T-helper 22 cell (primary cell): Measurements from ENCODE around the gene GAGE12C.
"Not testable (repeated sequence)": the region's sequence is repeated elsewhere in the genome, so short reads cannot be mapped to it uniquely, and the experiment has no call there.

Source experiments
- DNase-seq: peaks from one replicate; pipeline ENCODE4 v3.0.0-alpha.2; 2020; ENCODE audit warnings: low read depth

The GAGE12C gene, protein sequence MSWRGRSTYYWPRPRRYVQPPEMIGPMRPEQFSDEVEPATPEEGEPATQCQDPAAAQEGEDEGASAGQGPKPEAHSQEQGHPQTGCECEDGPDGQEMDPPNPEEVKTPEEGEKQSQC

DNA sequence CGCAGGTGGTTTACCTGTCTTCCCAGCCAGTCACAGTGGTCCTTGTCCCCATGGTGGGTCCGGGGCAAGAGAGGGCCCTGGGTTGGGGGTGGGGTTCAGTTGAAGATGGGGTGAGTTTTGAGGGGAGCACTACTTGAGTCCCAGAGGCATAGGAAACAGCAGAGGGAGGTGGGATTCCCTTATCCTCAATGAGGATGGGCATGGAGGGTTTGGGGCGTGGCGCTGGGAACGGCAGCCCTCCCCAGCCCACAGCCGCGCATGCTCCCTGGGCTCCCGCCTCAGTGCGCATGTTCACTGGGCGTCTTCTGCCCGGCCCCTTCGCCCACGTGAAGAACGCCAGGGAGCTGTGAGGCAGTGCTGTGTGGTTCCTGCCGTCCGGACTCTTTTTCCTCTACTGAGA lies at the start of gene GAGE12C:
Gene GAGE12C (plus strand): TSS at position 301 of the 400 bp plus-strand sequence. CDS start 1,155 bp downstream, outside the sequence.
- not testable (repeated sequence) for DNase-seq

DNA sequence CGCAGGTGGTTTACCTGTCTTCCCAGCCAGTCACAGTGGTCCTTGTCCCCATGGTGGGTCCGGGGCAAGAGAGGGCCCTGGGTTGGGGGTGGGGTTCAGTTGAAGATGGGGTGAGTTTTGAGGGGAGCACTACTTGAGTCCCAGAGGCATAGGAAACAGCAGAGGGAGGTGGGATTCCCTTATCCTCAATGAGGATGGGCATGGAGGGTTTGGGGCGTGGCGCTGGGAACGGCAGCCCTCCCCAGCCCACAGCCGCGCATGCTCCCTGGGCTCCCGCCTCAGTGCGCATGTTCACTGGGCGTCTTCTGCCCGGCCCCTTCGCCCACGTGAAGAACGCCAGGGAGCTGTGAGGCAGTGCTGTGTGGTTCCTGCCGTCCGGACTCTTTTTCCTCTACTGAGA lies 9.5 kb downstream of the GAGE12C start, which contains the start of gene GAGE12D:
Gene GAGE12D (plus strand): TSS at position 301 of the 400 bp plus-strand sequence. CDS start 1,155 bp downstream, outside the sequence.
- not testable (repeated sequence) for DNase-seq

DNA sequence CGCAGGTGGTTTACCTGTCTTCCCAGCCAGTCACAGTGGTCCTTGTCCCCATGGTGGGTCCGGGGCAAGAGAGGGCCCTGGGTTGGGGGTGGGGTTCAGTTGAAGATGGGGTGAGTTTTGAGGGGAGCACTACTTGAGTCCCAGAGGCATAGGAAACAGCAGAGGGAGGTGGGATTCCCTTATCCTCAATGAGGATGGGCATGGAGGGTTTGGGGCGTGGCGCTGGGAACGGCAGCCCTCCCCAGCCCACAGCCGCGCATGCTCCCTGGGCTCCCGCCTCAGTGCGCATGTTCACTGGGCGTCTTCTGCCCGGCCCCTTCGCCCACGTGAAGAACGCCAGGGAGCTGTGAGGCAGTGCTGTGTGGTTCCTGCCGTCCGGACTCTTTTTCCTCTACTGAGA lies 19.0 kb downstream of the GAGE12C start, which contains the start of gene GAGE12E:
Gene GAGE12E (plus strand): TSS at position 301 of the 400 bp plus-strand sequence. CDS start 1,155 bp downstream, outside the sequence.
- DNase-seq: not testable (repeated sequence)

DNA sequence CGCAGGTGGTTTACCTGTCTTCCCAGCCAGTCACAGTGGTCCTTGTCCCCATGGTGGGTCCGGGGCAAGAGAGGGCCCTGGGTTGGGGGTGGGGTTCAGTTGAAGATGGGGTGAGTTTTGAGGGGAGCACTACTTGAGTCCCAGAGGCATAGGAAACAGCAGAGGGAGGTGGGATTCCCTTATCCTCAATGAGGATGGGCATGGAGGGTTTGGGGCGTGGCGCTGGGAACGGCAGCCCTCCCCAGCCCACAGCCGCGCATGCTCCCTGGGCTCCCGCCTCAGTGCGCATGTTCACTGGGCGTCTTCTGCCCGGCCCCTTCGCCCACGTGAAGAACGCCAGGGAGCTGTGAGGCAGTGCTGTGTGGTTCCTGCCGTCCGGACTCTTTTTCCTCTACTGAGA lies 28.6 kb downstream of the GAGE12C start, which contains the start of gene GAGE12F:
Gene GAGE12F (plus strand): TSS at position 301 of the 400 bp plus-strand sequence. CDS start 1,155 bp downstream, outside the sequence.
- DNase-seq: not testable (repeated sequence)

DNA sequence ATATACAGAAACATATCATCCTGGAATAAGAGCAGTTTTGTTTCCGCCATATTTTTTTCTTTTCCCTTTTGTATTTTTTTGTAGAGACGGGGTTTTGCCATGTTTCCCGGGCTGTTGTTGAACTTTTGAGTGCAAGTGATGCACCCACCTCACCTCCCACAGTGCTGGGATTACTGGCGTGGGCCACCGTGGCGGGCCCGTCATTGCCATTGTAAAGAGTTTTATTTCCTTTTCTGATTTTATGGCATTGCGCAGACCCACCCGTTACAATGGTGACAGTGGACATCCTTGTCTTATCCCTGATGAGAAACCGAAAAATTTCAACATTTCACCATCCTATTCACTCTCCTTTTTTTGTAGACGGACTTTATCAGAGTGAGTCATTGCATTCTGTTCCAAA lies 36.8 kb downstream of the GAGE12C start:
- not testable (repeated sequence) for DNase-seq

DNA sequence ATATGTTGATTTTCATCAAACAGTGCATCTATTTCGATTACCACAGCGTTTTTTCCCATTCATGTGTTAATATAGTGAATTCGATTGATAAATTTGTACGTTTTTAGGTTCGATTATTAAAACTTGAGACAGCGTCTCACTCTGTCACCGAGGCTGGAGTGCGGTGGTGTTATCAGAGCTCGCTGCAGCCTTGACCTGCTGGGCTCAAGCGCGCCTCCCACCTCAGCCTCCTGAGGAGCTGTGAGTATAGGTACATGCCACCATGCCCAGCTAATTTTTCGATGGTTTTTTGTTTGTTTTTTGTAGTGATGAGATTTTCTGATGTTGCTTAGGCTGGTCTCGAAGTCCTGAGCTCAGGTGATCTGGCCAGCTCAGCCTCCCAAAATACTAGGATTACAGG lies 37.2 kb downstream of the GAGE12C start:
- not testable (repeated sequence) for DNase-seq

DNA sequence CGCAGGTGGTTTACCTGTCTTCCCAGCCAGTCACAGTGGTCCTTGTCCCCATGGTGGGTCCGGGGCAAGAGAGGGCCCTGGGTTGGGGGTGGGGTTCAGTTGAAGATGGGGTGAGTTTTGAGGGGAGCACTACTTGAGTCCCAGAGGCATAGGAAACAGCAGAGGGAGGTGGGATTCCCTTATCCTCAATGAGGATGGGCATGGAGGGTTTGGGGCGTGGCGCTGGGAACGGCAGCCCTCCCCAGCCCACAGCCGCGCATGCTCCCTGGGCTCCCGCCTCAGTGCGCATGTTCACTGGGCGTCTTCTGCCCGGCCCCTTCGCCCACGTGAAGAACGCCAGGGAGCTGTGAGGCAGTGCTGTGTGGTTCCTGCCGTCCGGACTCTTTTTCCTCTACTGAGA lies 38.1 kb downstream of the GAGE12C start, which contains the start of gene GAGE12G:
Gene GAGE12G (plus strand): TSS at position 301 of the 400 bp plus-strand sequence. CDS start 1,155 bp downstream, outside the sequence.
- DNase-seq: not testable (repeated sequence)

DNA sequence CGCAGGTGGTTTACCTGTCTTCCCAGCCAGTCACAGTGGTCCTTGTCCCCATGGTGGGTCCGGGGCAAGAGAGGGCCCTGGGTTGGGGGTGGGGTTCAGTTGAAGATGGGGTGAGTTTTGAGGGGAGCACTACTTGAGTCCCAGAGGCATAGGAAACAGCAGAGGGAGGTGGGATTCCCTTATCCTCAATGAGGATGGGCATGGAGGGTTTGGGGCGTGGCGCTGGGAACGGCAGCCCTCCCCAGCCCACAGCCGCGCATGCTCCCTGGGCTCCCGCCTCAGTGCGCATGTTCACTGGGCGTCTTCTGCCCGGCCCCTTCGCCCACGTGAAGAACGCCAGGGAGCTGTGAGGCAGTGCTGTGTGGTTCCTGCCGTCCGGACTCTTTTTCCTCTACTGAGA lies 47.7 kb downstream of the GAGE12C start, which contains the start of gene GAGE12H:
Gene GAGE12H (plus strand): TSS at position 301 of the 400 bp plus-strand sequence. CDS start 1,155 bp downstream, outside the sequence.
- not testable (repeated sequence) for DNase-seq
